Tibial nerve (tissue), 4 donors: Measurements from ENCODE around the gene GCDH. TPM values are rescaled to one million over a fixed set of nuclear protein-coding genes. Genes with fewer than 3 reads are reported as not detected.

ENCODE experiments used
- DNase-seq, 2 donors: peaks; one replicate each; pipeline ENCODE4 v3.0.0-alpha.2; 2019; ENCODE audit warnings: low spot score in 2 of 2
- H3K27ac ChIP-seq, 4 donors: fragments of 200-600 bp; sonication (generic) in 3 of 4; one replicate each; pipeline ENCODE4 v1.5.1; 2017 to 2019; ENCODE audit warnings: mild to moderate bottlenecking in 1 of 4
- H3K27me3 ChIP-seq, 2 donors: fragments of 200-600 bp; sonication (generic) in 1 of 2; one replicate each; pipeline versions ENCODE4 v1.5.1 to v1.6.0; 2017 to 2019
- H3K36me3 ChIP-seq, 3 donors: fragments of 200-600 bp; sonication (generic); one replicate each; pipeline ENCODE4 v1.5.1; 2018 to 2019
- H3K4me1 ChIP-seq, 4 donors: fragments of 200-600 bp; sonication (generic) in 3 of 4; one replicate each; pipeline ENCODE4 v1.5.1; 2017 to 2019
- H3K4me3 ChIP-seq, 4 donors: fragments of 200-600 bp; sonication (generic) in 3 of 4; one replicate each; pipeline ENCODE4 v1.5.1; 2017 to 2019; ENCODE audit warnings: mild to moderate bottlenecking in 1 of 4, moderate library complexity in 1 of 4
- H3K9me3 ChIP-seq, 4 donors: fragments of 200-600 bp; sonication (generic) in 3 of 4; one replicate each; pipeline ENCODE4 v1.5.1; 2017 to 2019
- CTCF ChIP-seq, 5 experiments: fragments of 200-600 bp in 3 of 5; fragments of 450-650 bp in 2 of 5; sonication (generic) in 3 of 5; IDR thresholded peaks; one replicate each; pipeline ENCODE4 v1.5.1; 2016 to 2019; ENCODE audit warnings: antibody characterized with exemption in 5 of 5, mild to moderate bottlenecking in 3 of 5, moderate library complexity in 2 of 5
- EP300 ChIP-seq, 2 donors: sonication (generic); formaldehyde crosslinking; IDR thresholded peaks; one replicate each; pipeline ENCODE4 v1.6.1; 2017; ENCODE audit warnings: antibody characterized with exemption in 2 of 2, mild to moderate bottlenecking in 1 of 2
- POLR2A ChIP-seq, 2 donors: fragments of 450-650 bp; IDR thresholded peaks; one replicate each; pipeline ENCODE4 v1.6.1; 2017; ENCODE audit warnings: antibody characterized with exemption in 2 of 2, mild to moderate bottlenecking in 2 of 2, moderate library complexity in 2 of 2
- WGBS, 2 donors: methylation state at CpG; one replicate each; pipeline ENCODE4 v1.1.5; 2018; 5-methylcytosine and 5-hydroxymethylcytosine counted together
- total RNA-seq, 4 donors: library from RNA; depleted of rRNA; stranded (reverse); fragments of >200 nt; gene quantifications; one replicate each; pipeline ENCODE4 v1.1.0, GENCODE V29; 2016

GCDH gene
- total RNA-seq, 4 donors from 2014 or later: 50.4 to 68.0 (median 64.6) TPM

GRCh38 chr19:12893582-12893981, 2.6 kb downstream of the GCDH start:
- Histone ChIP-seq H3K4me1 (peaks cover 0 to 29% (median 14%) of the 10 kb centered on the region in 4 donors), H3K4me3 (no peak overlapping the region), H3K27ac (no peak overlapping the region), H3K36me3 (peaks cover 0 to 55% (median 17%) of the 10 kb centered on the region in 3 donors), H3K27me3 (no peaks in the 10 kb centered on the region), H3K9me3 (no peaks in the 10 kb centered on the region)
- 93 to 100% methylated on average over 2 to 5 of the region's 5 CpGs for WGBS, 2 donors
- TF ChIP-seq EP300 (IDR thresholded peaks at IDR 0.05): no peak
- TF ChIP-seq POLR2A (IDR thresholded peaks at IDR 0.05): no peak
- no peak for TF ChIP-seq CTCF (IDR thresholded peaks at IDR 0.05)
- no peak for DNase-seq

- Histone ChIP-seq H3K9me3 (no peaks in the 10 kb centered on the region), H3K27ac (no peak overlapping the region), H3K27me3 (no peaks in the 10 kb centered on the region), H3K36me3 (peaks cover 0 to 83% (median 17%) of the 10 kb centered on the region in 3 donors), H3K4me1 (peaks cover 0 to 19% (median 11%) of the 10 kb centered on the region in 4 donors), H3K4me3 (no peak overlapping the region)
- DNase-seq: no peak
- WGBS, 2 donors: 93 to 98% methylated on average over 15 of the region's 17 CpGs
- no peak for TF ChIP-seq CTCF (IDR thresholded peaks at IDR 0.05)
- TF ChIP-seq EP300 (IDR thresholded peaks at IDR 0.05): no peak
- TF ChIP-seq POLR2A (IDR thresholded peaks at IDR 0.05): no peak
Observed at GRCh38 chr19:12896460-12896859, 5.5 kb downstream of the GCDH start.

- H3K27me3 ChIP-seq: no peaks in the 10 kb centered on the region
- TF ChIP-seq CTCF (IDR thresholded peaks at IDR 0.05) (no peak), EP300 (IDR thresholded peaks at IDR 0.05) (no peak), POLR2A (IDR thresholded peaks at IDR 0.05) (no peak)
- no peak overlapping the region for H3K4me3 ChIP-seq
- DNase-seq: no peak
- no peaks in the 10 kb centered on the region for H3K9me3 ChIP-seq
- H3K27ac ChIP-seq: no peak overlapping the region
- no peaks in the 10 kb centered on the region for H3K4me1 ChIP-seq
- peaks cover 0 to 88% (median 13%) of the 10 kb centered on the region in 3 donors for H3K36me3 ChIP-seq
- 84 to 90% methylated on average over 9 to 10 of the region's 10 CpGs for WGBS, 2 donors
Observed at GRCh38 chr19:12899891-12900518, 9.0 kb downstream of the GCDH start.

- no peak for DNase-seq
- 80 to 86% methylated on average over 9 of the region's 9 CpGs for WGBS, 2 donors
- H3K4me1 ChIP-seq: peaks cover 0 to 5% (median under 1%) of the 10 kb centered on the region in 4 donors
- H3K27ac ChIP-seq: no peak overlapping the region
- TF ChIP-seq CTCF (IDR thresholded peaks at IDR 0.05) (no peak), EP300 (IDR thresholded peaks at IDR 0.05) (no peak), POLR2A (IDR thresholded peaks at IDR 0.05) (no peak)
- peaks cover 0 to 27% (median 4%) of the 10 kb centered on the region in 3 donors for H3K36me3 ChIP-seq
- no peak overlapping the region for H3K4me3 ChIP-seq
- no peaks in the 10 kb centered on the region for H3K27me3 ChIP-seq
- no peaks in the 10 kb centered on the region for H3K9me3 ChIP-seq
Observed at GRCh38 chr19:12907166-12907565, 16.2 kb downstream of the GCDH start.

GRCh38 chr19:12912571-12912970, 21.6 kb downstream of the GCDH start:
- Histone ChIP-seq H3K4me3 (peak overlapping the region in 2 of 4 donors; percentile 7 to 25), H3K27me3 (no peaks in the 10 kb centered on the region), H3K36me3 (no peaks in the 10 kb centered on the region), H3K27ac (peak overlapping the region; percentile 30 to 86 (median 78)), H3K9me3 (no peaks in the 10 kb centered on the region), H3K4me1 (peaks cover 0 to 25% (median 16%) of the 10 kb centered on the region in 4 donors)
- TF ChIP-seq CTCF (IDR thresholded peaks at IDR 0.05) (no peak), EP300 (IDR thresholded peaks at IDR 0.05) (no peak), POLR2A (IDR thresholded peaks at IDR 0.05) (no peak)
- 26 to 35% methylated on average over 4 of the region's 4 CpGs for WGBS, 2 donors
- no peak for DNase-seq
